ENCODE data around the gene ANKRD26. TPM values are rescaled to one million over a fixed set of nuclear protein-coding genes. Genes with fewer than 3 reads are reported as not detected.
A peak's percentile ranks its signal among the peaks of the same experiment; 100 is the strongest.

The ANKRD26 gene
- total RNA-seq, result 10 to 100 TPM in 1 of 2 donors, 1 to 10 TPM in 1; 3.9 to 11.0 TPM

GRCh38 chr10:27099916-27100812 lies at the start of gene ANKRD26:
TSS of gene ANKRD26 (minus strand) at chr10:27100494. CDS start at chr10:27100326, 168 bp downstream.
- TF ChIP-seq, protein P1, sequence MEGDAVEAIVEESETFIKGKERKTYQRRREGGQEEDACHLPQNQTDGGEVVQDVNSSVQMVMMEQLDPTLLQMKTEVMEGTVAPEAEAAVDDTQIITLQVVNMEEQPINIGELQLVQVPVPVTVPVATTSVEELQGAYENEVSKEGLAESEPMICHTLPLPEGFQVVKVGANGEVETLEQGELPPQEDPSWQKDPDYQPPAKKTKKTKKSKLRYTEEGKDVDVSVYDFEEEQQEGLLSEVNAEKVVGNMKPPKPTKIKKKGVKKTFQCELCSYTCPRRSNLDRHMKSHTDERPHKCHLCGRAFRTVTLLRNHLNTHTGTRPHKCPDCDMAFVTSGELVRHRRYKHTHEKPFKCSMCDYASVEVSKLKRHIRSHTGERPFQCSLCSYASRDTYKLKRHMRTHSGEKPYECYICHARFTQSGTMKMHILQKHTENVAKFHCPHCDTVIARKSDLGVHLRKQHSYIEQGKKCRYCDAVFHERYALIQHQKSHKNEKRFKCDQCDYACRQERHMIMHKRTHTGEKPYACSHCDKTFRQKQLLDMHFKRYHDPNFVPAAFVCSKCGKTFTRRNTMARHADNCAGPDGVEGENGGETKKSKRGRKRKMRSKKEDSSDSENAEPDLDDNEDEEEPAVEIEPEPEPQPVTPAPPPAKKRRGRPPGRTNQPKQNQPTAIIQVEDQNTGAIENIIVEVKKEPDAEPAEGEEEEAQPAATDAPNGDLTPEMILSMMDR (IDR thresholded peaks at IDR 0.05), result peak in 1 of 2 donors; percentile 27
- no peaks in the 10 kb centered on the region for H3K27me3 ChIP-seq
- H3K4me1 ChIP-seq, result peaks cover 0 to 18% of the 10 kb centered on the region in 2 donors
- H3K9me3 ChIP-seq, result no peaks in the 10 kb centered on the region
- no peaks in the 10 kb centered on the region for H3K36me3 ChIP-seq
- peak within 1 kb of the TSS; percentile 61 to 81 for H3K4me3 ChIP-seq
- peak; percentile 98 for DNase-seq (ENCODE audit: low spot score)
- peak within 1 kb of the TSS; percentile 74 to 95 for H3K27ac ChIP-seq

DNA sequence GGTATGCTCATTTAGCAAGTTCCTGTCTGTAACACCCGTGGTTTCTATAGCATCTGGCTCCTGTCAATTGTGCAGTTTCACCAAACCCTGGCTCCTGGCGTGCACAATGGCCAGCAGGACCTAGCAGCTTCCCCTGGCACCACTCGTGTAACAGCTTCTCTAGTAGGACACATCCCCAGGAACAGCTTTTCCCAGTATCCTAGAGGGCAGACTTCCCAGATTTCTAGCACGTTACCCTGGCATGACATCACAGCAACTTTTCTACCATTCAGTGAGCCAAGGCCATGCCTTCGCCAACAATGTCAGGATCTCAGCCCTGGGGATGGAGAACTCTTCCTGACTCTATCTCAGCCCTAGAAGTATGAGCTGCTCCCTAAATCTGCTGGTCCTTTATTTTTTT lies 47.4 kb upstream of the ANKRD26 start:
- Histone ChIP-seq H3K4me3 (no peak overlapping the region), H3K27me3 (no peaks in the 10 kb centered on the region), H3K27ac (no peak overlapping the region), H3K9me3 (no peaks in the 10 kb centered on the region), H3K36me3 (peaks cover 41% of the 10 kb centered on the region), H3K4me1 (peaks cover 0 to 12% of the 10 kb centered on the region in 2 donors)
- DNase-seq (ENCODE audit: low spot score), result no peak
- TF ChIP-seq, protein P1 (IDR thresholded peaks at IDR 0.05), result no peak

GRCh38 chr10:27145937-27146336 lies 45.6 kb upstream of the ANKRD26 start:
- peaks cover 0 to 6% of the 10 kb centered on the region in 2 donors for H3K4me1 ChIP-seq
- TF ChIP-seq, protein P1 (IDR thresholded peaks at IDR 0.05), result no peak
- H3K36me3 ChIP-seq, result peaks cover 57% of the 10 kb centered on the region
- H3K4me3 ChIP-seq, result no peak overlapping the region
- no peak for DNase-seq (ENCODE audit: low spot score)
- no peaks in the 10 kb centered on the region for H3K27me3 ChIP-seq
- H3K27ac ChIP-seq, result no peak overlapping the region
- H3K9me3 ChIP-seq, result no peaks in the 10 kb centered on the region

- TF ChIP-seq, protein P1 (IDR thresholded peaks at IDR 0.05), result no peak
- H3K4me3 ChIP-seq, result no peak overlapping the region
- H3K9me3 ChIP-seq, result no peaks in the 10 kb centered on the region
- no peak overlapping the region for H3K27ac ChIP-seq
- H3K27me3 ChIP-seq, result no peaks in the 10 kb centered on the region
- no peaks in the 10 kb centered on the region for H3K4me1 ChIP-seq
- peaks cover 62% of the 10 kb centered on the region for H3K36me3 ChIP-seq
- no peak for DNase-seq (ENCODE audit: low spot score)
These were observed 43.4 kb upstream of the ANKRD26 start for GRCh38 chr10:27143686-27144085.

- H3K27ac ChIP-seq, result no peak overlapping the region
- H3K36me3 ChIP-seq, result peaks cover 60% of the 10 kb centered on the region
- H3K9me3 ChIP-seq, result no peaks in the 10 kb centered on the region
- TF ChIP-seq, protein P1 (IDR thresholded peaks at IDR 0.05), result no peak
- no peaks in the 10 kb centered on the region for H3K4me1 ChIP-seq
- no peaks in the 10 kb centered on the region for H3K27me3 ChIP-seq
- H3K4me3 ChIP-seq, result no peak overlapping the region
- DNase-seq (ENCODE audit: low spot score), result no peak
These were observed 38.0 kb upstream of the ANKRD26 start for GRCh38 chr10:27138277-27138676.

Data from right atrium auricular region (tissue), 2 donors.